GM18505 (cell line): ENCODE data around the gene KLHDC3.

ENCODE experiments used
- ATAC-seq: cut with Tn5 transposase; IDR thresholded peaks from one replicate; pipeline ENCODE4 v1.9.1; 2021; ENCODE audit not compliant: unreplicated experiment
- POLR2A ChIP-seq: IDR thresholded peaks from 4 replicates; pipeline ENCODE4 v1.6.1; 2011; ENCODE audit warnings: borderline replicate concordance; ENCODE audit not compliant: insufficient read depth, insufficient read length; ENCODE audit errors: extremely low read depth

KLHDC3 gene

DNA sequence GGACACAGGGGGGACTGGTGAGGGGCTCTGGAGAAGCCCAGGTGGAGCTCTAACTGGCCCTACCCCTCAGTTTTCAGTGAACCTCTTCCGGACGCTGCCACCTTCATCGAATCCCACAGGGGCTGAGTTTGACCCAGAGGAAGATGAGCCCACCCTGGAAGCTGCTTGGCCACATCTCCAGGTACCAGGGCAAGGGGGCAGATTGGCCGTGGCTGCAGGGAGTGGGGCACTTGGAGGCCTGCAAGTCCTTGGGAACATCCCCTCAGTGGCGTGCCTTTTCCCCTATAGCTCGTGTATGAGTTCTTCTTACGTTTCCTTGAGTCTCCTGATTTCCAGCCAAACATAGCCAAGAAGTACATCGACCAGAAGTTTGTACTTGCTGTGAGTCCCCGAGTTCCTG lies 6.9 kb upstream of the KLHDC3 start:
- TF ChIP-seq POLR2A: no peak
- no peak for ATAC-seq

DNA sequence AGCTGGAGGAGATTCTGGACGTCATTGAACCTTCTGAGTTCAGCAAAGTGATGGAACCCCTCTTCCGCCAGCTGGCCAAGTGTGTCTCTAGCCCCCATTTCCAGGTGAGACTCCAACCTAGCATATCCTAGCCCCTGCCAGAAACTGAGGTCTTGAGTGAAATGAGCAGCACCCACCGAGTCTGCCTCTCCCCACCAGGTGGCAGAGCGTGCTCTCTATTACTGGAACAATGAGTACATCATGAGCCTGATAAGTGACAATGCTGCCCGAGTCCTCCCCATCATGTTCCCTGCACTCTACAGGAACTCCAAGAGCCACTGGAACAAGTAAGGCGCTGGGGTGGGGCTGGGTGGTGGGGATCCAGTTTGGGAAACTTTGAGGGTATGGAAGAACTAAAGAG lies 4.9 kb upstream of the KLHDC3 start:
- no peak for ATAC-seq
- TF ChIP-seq POLR2A: no peak

- no peak for ATAC-seq
- TF ChIP-seq POLR2A: no peak
These were observed 2.8 kb upstream of the KLHDC3 start for GRCh38 chr6:43011207-43011606.

DNA sequence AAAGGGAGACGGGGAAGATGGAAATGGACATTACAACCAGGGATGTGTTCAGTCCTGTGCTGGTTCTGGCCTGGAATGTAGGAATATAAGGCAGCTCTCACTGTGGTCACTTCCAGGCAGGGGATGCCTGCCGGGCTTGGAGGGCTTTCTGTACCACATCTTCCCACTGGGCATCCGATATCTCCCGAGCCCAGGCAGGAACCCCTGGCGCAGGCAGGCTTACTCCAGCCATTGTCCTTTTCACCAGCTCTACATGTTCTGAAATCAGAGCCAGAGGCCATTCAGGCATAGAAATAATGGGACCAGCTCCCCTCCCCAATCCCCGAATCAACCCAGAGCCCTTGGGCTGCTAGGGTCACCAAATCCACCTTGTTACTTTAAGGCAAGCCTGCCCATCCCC lies 1.7 kb upstream of the KLHDC3 start:
- ATAC-seq: no peak
- no peak for TF ChIP-seq POLR2A

DNA sequence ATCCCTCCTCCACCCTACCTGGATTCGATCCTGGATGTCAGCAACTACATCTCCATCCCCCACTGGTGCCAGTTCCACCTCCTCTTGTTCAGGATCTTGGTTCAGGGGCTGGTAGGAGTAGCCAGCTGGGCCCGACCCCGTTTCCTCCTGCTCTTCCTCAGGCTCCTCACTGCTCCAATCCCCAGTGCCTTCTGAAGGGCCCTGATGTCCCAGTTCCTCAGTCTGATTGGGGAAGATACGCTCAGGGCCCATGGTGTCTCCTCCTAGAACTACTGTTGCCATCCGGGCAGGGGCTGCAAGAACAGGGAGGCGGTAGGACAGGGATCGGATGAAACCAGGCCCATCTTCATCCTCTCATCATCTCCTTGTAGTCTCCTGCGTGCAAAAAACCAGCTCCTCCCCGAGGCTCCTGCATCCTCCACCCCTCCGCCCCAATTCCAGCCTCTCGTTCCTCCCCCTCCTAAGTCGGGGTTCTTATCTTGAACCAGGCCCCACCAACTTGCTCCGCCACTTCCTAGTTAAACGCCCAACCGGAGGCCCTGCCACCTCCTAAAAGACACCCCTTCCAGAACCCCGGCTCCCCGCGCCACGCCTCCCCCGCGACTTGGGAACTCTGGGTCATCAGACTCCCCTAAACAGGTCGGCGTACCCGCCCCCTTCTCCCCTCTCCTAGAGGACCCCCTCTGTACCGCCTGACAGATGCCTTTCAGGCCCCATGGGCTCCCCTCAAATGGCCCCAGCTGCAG lies 779 bp upstream of the KLHDC3 start:
- peak; percentile 10 for ATAC-seq
- TF ChIP-seq POLR2A: no peak

DNA sequence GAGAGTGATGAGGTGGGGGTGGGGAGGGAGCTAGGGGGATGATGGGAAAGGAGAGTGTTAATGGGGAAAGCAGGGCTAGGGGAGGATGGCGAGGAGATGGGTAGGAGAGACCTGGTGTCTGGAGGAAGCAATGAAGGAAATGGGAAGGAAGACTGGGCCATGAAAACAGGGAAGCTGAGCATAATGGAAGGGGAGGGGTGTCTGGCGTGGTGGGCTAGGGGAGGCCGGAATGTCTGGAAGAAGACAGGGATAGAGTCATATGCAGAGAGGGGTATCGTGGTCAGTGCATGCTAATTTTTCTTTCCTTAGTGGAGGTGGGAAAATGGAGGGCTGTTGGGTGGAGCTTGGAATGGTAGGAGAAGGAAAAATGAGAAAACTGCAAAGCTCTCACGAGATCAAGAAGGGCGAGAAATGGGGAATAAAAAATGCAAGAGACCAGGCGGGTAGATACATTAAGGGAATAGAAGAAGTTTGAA lies 423 bp downstream of the KLHDC3 start:
- no peak for TF ChIP-seq POLR2A
- ATAC-seq: no peak

GRCh38 chr6:43016176-43016942 lies 2.3 kb downstream of the KLHDC3 start:
- ATAC-seq: no peak
- TF ChIP-seq POLR2A: no peak

DNA sequence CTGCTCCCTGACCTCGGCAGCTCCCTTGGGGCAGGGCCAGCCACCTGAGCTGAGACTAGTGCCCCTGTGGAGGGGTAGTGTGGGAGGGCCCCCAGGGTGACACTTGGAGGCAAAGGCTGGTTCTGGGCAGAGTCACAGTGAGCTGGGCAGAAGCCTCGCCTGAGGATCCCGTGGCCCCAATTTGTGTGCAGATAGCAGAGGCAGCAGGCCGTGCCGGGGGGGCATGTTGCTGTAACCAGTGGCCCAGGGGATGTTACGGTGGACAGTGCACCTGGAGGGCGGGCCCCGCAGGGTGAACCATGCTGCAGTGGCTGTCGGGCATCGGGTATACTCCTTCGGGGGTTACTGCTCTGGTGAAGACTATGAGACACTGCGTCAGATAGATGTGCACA lies 2.9 kb downstream of the KLHDC3 start:
- no peak for ATAC-seq
- TF ChIP-seq POLR2A: no peak

DNA sequence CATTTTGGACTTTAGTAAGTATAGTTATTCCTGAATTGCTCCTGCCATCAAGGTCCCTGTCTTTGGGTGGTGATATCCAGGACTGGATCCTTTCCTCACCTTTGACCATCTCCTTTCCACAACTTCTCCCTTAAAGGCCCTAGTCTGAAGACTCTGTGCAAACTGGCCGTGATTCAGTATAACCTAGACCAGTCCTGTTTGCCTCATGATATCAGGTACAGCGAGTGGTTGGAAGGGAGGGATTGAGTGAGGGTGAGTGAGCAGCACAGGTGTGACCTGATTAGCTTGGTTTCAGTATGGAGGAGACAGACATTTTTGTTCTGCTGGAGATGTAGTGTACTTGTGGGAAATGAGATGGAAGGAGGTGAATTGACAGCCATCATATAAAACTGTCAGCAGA lies 5.1 kb downstream of the KLHDC3 start:
- ATAC-seq: no peak
- no peak for TF ChIP-seq POLR2A

GRCh38 chr6:43020052-43020705 lies 6.1 kb downstream of the KLHDC3 start:
- no peak for TF ChIP-seq POLR2A
- ATAC-seq: no peak

GRCh38 chr6:43020847-43021246 lies 6.8 kb downstream of the KLHDC3 start:
- ATAC-seq: peak; percentile 4
- TF ChIP-seq POLR2A: no peak

GRCh38 chr6:43021270-43022047 lies 7.4 kb downstream of the KLHDC3 start, which contains the start of gene RRP36:
Gene RRP36 (plus strand): TSS chr6:43021623. CDS start chr6:43021655, 32 bp downstream.
- ATAC-seq: peak; percentile 59
- TF ChIP-seq POLR2A: peak; percentile 72

DNA sequence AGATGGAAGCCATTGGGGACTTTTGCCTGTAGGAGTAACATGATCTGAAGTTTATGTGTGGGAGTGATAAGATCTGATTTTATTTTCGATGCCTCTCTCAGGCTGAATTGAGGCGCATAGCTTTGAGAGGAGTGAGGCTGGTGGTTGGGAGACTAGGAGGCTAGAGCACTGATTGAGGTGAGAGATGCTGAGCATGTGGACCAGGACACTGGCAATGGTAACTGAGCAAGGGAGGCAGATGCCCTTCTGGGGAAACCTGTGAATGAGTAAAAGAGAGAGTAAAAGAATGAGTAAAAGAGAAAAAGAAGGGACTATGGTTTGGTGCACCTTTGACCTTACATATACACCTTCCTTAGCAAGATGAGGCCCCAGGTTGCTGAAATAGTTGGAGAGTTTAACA lies 10.4 kb downstream of the KLHDC3 start:
- no peak for TF ChIP-seq POLR2A
- no peak for ATAC-seq
